NCI-H2196 (cell line): Measurements from ENCODE around the gene PJA2.
"Not testable (repeated sequence)": the region's sequence is repeated elsewhere in the genome, so short reads cannot be mapped to it uniquely, and the experiment has no call there.

Source experiments
- DNase-seq: peaks from one replicate; lab custom pipeline; 2025; ENCODE audit not compliant: unreplicated experiment; lab: John Stamatoyannopoulos, UW

The PJA2 gene

GRCh38 chr5:109310315-109310714 is 99.5 kb downstream of the PJA2 start:
- DNase-seq: no peak

DNA sequence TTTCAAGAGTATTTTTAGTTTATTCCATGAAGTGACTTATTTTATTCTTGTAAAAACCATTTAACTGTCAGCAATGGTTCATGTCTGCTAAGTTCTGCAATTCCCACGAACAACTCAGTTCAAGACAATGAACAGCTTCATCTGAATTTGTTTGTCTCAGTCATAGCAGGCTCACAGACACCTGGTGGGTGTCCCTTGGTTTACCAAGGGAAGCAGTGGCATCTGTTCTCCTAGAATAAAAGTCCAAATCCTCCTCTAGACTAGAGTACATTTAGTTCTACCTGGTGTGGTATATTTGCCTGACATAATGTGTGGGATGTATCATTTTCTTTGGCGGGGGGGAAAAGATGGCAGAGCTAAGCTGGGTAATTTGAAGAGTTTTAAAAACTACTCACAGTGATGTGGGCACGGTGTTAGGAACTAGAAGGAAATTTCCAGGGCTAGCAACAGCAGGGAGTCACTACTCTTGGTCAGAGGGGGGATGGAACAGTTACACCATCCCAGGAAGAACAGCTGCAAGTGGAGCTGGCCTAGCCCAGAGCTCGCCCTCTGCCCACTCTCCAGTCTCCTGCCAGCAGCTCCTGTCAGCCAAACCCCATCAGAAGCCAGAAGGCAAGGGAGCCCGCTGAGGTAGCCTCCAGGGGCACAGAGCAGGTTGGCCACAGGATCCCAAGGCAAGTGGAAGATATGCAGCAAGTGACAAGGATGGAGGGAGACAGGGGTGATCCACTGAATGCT is 100.3 kb downstream of the PJA2 start:
- no peak for DNase-seq

DNA sequence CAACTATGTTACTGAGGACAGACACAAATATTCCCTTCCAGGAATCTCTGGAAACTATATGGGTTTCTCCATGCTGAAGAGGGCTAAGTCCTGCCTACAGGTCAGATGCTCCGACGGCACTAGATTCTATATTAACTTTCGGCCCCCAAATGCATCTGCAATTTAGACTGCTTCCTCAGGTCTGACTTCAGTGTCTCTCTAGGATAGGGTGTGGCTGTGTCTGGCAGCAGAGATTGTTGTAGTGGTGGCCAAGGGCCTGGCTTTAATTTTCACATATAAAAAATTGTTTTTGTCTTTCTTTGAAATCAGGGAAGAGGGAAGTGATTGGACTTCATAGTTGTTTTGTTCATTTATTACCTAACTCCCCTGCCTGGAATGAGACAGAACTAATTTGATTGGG is 101.8 kb downstream of the PJA2 start:
- DNase-seq: no peak

DNA sequence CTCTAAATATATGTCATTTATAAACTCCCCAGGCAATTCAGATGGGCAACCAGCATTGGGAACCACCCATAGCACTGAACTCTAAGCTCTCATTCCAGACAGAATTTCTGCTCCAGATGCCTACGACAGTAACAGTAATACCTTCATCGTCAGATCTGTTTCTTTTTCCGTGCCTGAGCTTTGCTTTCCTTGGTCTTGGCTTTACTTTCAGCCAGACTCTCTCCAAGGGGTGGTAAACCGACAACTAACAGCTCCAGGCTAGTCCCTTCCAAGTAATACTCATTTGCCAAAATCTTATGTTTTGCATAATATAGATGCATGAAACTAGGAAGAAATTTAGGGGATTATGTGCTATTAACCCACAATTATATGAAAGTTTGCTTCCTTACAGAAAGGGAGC is 102.3 kb downstream of the PJA2 start:
- DNase-seq: no peak

- DNase-seq: no peak
Measured at GRCh38 chr5:109305352-109305751, 104.4 kb downstream of the PJA2 start.

- DNase-seq: no peak
Measured at GRCh38 chr5:109304309-109304708, 105.5 kb downstream of the PJA2 start.

DNA sequence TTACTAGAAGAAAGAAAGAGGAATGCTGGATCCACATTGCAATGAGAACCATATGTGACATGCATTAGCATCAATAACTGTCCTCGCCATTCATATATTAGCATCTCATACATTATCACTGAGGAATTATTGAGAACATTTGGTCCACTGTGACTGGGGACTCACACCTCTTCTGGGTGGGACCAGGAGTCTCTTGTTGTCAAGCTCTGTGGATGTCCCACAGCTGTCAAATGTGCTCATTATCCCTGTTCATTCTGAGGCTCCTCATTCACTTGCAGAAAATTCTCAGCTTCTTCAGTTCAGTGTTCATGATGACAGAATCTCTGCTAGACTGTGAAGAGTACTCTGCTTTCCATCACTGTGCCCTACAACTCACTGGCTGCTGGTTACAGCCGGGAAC is 109.4 kb downstream of the PJA2 start:
- DNase-seq: no peak

DNA sequence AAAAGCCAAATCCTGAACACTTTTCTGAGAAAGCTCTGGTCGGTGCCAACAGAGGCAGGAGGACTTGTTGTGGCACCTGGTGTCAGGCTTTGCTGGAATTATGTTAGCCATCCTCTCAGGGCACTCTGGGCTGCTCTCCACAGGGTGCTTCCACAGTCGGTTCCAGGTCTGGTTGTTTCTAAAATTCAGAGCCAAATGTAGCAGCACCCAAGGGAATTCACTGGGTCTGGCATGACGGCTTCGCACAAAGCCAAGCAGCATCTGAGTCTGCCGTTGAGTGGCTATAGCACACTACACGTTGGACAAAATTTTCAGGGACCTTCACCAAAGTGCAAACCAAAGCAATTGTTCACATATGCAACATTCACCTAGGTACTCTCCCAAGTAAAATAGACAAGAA is 110.2 kb downstream of the PJA2 start:
- no peak for DNase-seq

DNA sequence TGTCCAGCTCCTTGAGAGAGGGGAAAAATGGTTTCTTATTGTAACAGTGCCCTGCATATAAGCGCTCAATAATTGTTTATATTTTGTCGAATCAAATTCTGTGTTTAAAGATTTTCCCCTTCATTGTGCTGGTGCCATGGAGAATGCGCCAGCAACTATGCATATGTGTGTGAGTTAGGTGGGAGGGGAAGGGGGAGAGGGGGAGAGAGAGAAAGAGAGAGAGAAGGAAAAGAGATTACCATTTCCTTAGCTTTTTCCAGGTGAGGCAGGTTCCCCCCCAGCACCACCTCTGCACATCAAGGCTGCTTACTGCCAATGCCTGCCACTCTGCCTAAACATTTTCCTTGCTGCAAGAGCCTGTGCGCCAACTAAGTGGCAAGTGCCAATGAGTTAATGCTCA is 111.0 kb downstream of the PJA2 start:
- no peak for DNase-seq

DNA sequence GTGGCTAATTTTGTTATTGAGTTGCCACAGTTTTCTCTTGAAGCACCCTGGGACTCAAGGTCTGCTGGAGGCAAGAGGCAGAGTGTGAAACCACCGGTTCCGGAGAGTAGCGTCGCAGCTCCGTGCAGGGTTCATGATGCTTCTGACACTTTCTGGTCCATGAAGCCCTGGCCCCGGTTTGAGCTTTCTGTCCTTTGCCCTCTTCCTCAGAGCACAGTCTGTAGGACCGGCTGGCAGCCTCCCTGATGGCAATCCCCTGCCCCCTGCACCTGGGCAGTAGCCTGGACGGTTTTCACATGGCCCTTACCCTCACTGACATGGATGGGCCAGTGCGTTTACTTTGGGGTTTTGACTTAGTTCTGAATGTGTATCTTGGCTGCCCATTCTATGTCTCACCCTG is 111.9 kb downstream of the PJA2 start:
- no peak for DNase-seq

DNA sequence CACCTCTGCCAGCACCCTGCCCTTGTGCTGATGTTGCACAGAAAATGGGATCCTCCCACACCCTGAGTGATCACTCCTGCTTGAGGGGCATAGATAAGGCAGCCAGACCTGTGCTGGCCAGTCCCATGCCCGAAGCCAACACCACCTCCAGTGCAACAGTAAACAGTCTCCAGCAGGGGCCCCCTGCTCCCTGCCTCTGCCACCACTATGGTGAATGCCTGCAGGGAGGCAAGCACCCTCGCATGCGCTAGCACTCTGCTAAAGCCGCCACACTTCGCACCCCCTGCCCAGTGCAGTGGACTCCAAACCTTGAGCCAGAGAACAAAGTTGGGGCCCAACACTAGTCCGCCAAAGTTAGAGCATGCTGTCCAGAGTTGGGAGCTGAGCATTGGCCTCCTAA is 118.7 kb downstream of the PJA2 start:
- no peak for DNase-seq

DNA sequence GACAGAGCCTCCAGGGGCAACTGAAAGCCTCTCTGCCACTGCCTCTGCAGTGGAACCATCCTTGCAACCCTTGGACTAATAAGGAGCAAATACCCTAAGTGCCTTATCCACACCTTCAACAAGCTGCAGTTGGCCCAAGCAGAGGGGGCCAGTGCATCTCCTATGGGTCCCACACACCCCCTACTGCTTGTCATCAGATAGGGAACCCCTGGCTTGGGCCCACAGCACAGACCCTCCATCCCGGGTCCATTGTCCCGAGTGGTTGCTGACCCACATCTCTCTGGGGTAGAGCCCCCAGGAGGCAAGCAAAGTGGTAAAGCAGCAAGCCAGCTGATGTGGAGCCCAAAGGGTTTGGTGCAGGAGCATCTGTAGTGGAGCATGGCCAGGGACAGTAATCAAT is 119.5 kb downstream of the PJA2 start:
- no peak for DNase-seq

GRCh38 chr5:109286628-109287027 is 123.1 kb downstream of the PJA2 start:
- not testable (repeated sequence) for DNase-seq
